GM18870 (cell line): ENCODE data around the gene PSMD13.

Experiments used
- ATAC-seq: cut with Tn5 transposase; IDR thresholded peaks from one replicate; pipeline ENCODE4 v1.9.1; 2021; ENCODE audit warnings: moderate library complexity; ENCODE audit not compliant: unreplicated experiment

PSMD13 gene

GRCh38 chr11:297586-298405, 61.0 kb downstream of the PSMD13 start:
- ATAC-seq: no peak

GRCh38 chr11:298406-299065, 61.8 kb downstream of the PSMD13 start:
- no peak for ATAC-seq

GRCh38 chr11:299081-299891, 62.5 kb downstream of the PSMD13 start, which contains the start of gene IFITM5:
Gene IFITM5, minus strand, starts transcription at chr11:299526. Its CDS starts 36 bp downstream, at chr11:299490.
- no peak for ATAC-seq

- ATAC-seq: no peak
Observed at GRCh38 chr11:299951-300735, 63.4 kb downstream of the PSMD13 start.
